H9 (cell line): ENCODE measurements around the gene PDCD1. TPM values are rescaled to one million over a fixed set of nuclear protein-coding genes. Genes with fewer than 3 reads are reported as not detected.

ENCODE experiments used
- DNase-seq: peaks from one replicate; pipeline ENCODE4 v3.0.0-alpha.2; 2017
- H2AFZ ChIP-seq: one replicate; pipeline ENCODE4 v1.6.1; 2013; ENCODE audit warnings: mild to moderate bottlenecking, low read length, control low read depth, moderate library complexity
- H2AK5ac ChIP-seq: 2 replicates; pipeline ENCODE4 v1.6.1; 2013; ENCODE audit warnings: low read length, control low read depth, mixed read lengths; ENCODE audit not compliant: insufficient read length
- H2BK120ac ChIP-seq: one replicate; pipeline ENCODE4 v1.6.1; 2013; ENCODE audit warnings: low read depth, mild to moderate bottlenecking, low read length, control low read depth, inconsistent platforms; ENCODE audit not compliant: poor library complexity, severe bottlenecking
- H2BK12ac ChIP-seq: 2 replicates; pipeline ENCODE4 v1.6.1; 2013; ENCODE audit warnings: low read length, control low read depth, mixed read lengths, low read depth; ENCODE audit not compliant: insufficient read length
- H2BK15ac ChIP-seq: 2 replicates; pipeline ENCODE4 v1.6.1; 2013; ENCODE audit warnings: low read depth, low read length, control low read depth
- H2BK20ac ChIP-seq: one replicate; pipeline ENCODE4 v1.6.1; 2013; ENCODE audit warnings: low read depth, mild to moderate bottlenecking, low read length, control low read depth, inconsistent platforms; ENCODE audit not compliant: poor library complexity, severe bottlenecking
- H2BK5ac ChIP-seq: 2 replicates; pipeline ENCODE4 v1.6.1; 2013; ENCODE audit warnings: low read length, control low read depth, mixed read lengths; ENCODE audit not compliant: insufficient read length
- H3K14ac ChIP-seq: 2 replicates; pipeline ENCODE4 v1.6.1; 2013; ENCODE audit warnings: low read length, control low read depth; ENCODE audit not compliant: insufficient read depth
- H3K18ac ChIP-seq: 2 replicates; pipeline ENCODE4 v1.6.1; 2013; ENCODE audit warnings: low read depth, mild to moderate bottlenecking, mixed read lengths, low read length, control low read depth; ENCODE audit not compliant: insufficient read length
- H3K23ac ChIP-seq: 2 replicates; pipeline ENCODE4 v1.6.1; 2013; ENCODE audit warnings: low read length, control low read depth, mixed read lengths, low read depth; ENCODE audit not compliant: insufficient read length
- H3K23me2 ChIP-seq: 2 replicates; pipeline ENCODE4 v1.6.1; 2013; ENCODE audit warnings: low read depth, mild to moderate bottlenecking, mixed read lengths, low read length, control low read depth; ENCODE audit not compliant: insufficient read length, poor library complexity, severe bottlenecking
- H3K27ac ChIP-seq: 2 replicates; pipeline ENCODE4 v1.5.1; 2013; ENCODE audit warnings: low read length, control low read depth, mixed read lengths, low read depth; ENCODE audit not compliant: insufficient read length
- H3K27me3 ChIP-seq: 2 replicates; pipeline ENCODE4 v1.6.1; 2013; ENCODE audit warnings: low read length, control low read depth, inconsistent platforms; ENCODE audit not compliant: insufficient read depth
- H3K4ac ChIP-seq: 2 replicates; pipeline ENCODE4 v1.6.1; 2013; ENCODE audit warnings: low read depth, mild to moderate bottlenecking, control low read depth, inconsistent platforms, low read length, moderate library complexity
- H3K4me1 ChIP-seq: 2 replicates; pipeline ENCODE4 v1.6.1; 2013; ENCODE audit warnings: low read length, control low read depth, inconsistent platforms; ENCODE audit not compliant: insufficient read depth
- H3K4me2 ChIP-seq: 2 replicates; pipeline ENCODE4 v1.6.1; 2013; ENCODE audit warnings: low read length, control low read depth, mixed read lengths; ENCODE audit not compliant: insufficient read length, insufficient read depth
- H3K56ac ChIP-seq: 2 replicates; pipeline ENCODE4 v1.6.1; 2013; ENCODE audit warnings: low read depth, mild to moderate bottlenecking, mixed read lengths, low read length, control low read depth; ENCODE audit not compliant: insufficient read length
- H3K79me1 ChIP-seq: 2 replicates; pipeline ENCODE4 v1.6.1; 2013; ENCODE audit warnings: low read depth, mild to moderate bottlenecking, moderate library complexity, low read length, control low read depth, inconsistent platforms; ENCODE audit not compliant: insufficient read depth, poor library complexity, severe bottlenecking
- H3K79me2 ChIP-seq: 2 replicates; pipeline ENCODE4 v1.6.1; 2013; ENCODE audit warnings: low read length, control low read depth, inconsistent platforms; ENCODE audit not compliant: insufficient read depth
- H3K9ac ChIP-seq: 2 replicates; pipeline ENCODE4 v1.6.1; 2013; ENCODE audit warnings: low read length, control low read depth, mixed read lengths; ENCODE audit not compliant: insufficient read length; ENCODE audit errors: extremely low read depth
- H3K9me3 ChIP-seq: one replicate; pipeline ENCODE4 v1.6.1; 2013; ENCODE audit warnings: low read depth, low read length, inconsistent platforms; ENCODE audit not compliant: control insufficient read depth
- H3T11ph ChIP-seq: one replicate; pipeline ENCODE4 v1.6.1; 2013; ENCODE audit warnings: mild to moderate bottlenecking, low read length, control low read depth, inconsistent platforms
- H4K20me1 ChIP-seq: one replicate; pipeline ENCODE4 v1.6.1; 2013; ENCODE audit not compliant: control insufficient read depth, insufficient read length, insufficient read depth
- H4K5ac ChIP-seq: 2 replicates; pipeline ENCODE4 v1.6.1; 2013; ENCODE audit warnings: low read depth, mild to moderate bottlenecking, mixed read lengths, low read length, control low read depth; ENCODE audit not compliant: insufficient read length
- H4K8ac ChIP-seq: replicated peaks from 2 replicates; pipeline ENCODE4 v1.6.1; 2013; ENCODE audit warnings: low read length, control low read depth, mixed read lengths, low read depth; ENCODE audit not compliant: insufficient read length
- H4K91ac ChIP-seq: 2 replicates; pipeline ENCODE4 v1.6.1; 2013; ENCODE audit warnings: low read depth, mild to moderate bottlenecking, moderate library complexity, mixed read lengths, low read length, control low read depth; ENCODE audit not compliant: insufficient read length
- H3K27ac Mint-ChIP-seq, 3 experiments: 2 replicates in 2 of 3; 3 replicates in 1 of 3; pipeline ENCODE4 v1.8.0; 2020 to 2021; ENCODE audit warnings: mixed read lengths in 3 of 3, mild to moderate bottlenecking in 1 of 3, moderate library complexity in 1 of 3
- H3K27me3 Mint-ChIP-seq: 2 replicates; pipeline ENCODE4 v1.8.0; 2021; ENCODE audit warnings: low read depth, mild to moderate bottlenecking, moderate library complexity, mixed read lengths
- H3K36me3 Mint-ChIP-seq, 3 experiments: 2 replicates in 2 of 3; 3 replicates in 1 of 3; pipeline ENCODE4 v1.8.0; 2020 to 2021; ENCODE audit warnings: low read depth in 3 of 3, mixed read lengths in 3 of 3; ENCODE audit not compliant: insufficient read depth in 1 of 3
- H3K4me1 Mint-ChIP-seq, 2 experiments: 2 replicates each; pipeline ENCODE4 v1.8.0; 2020; ENCODE audit warnings: mixed read lengths in 2 of 2
- H3K4me3 Mint-ChIP-seq, 2 experiments: 2 replicates in 1 of 2; 3 replicates in 1 of 2; pipeline ENCODE4 v1.8.0; 2020 to 2021; ENCODE audit warnings: mild to moderate bottlenecking in 2 of 2, mixed read lengths in 2 of 2, moderate library complexity in 1 of 2
- H3K9me3 Mint-ChIP-seq, 2 experiments: 2 replicates in 1 of 2; 3 replicates in 1 of 2; pipeline ENCODE4 v1.8.0; 2020; ENCODE audit warnings: mild to moderate bottlenecking in 2 of 2, mixed read lengths in 2 of 2, moderate library complexity in 1 of 2
- WGBS: extraction: QIAGEN DNeasy Blood & Tissue Kit; methylation state at CpG from one replicate; pipeline ENCODE4 v1.1.7; 2013; ENCODE audit warnings: missing lambda C conversion rate, low lambda C conversion rate, mixed read lengths; ENCODE audit not compliant: insufficient read length; ENCODE audit errors: extremely low coverage; 5-methylcytosine and 5-hydroxymethylcytosine counted together
- total RNA-seq: library from RNA; stranded (reverse); gene quantifications from 2 replicates; pipeline ENCODE4 v1.2.1, GENCODE V29; 2021
- TF ChIP-seq, protein P1 (sequence below): fragments of 200-600 bp; sonication (generic); conservative IDR thresholded peaks from 3 replicates; pipeline ENCODE4 v1.8.0; 2021; ENCODE audit warnings: antibody characterized with exemption, mild to moderate bottlenecking

Gene PDCD1
- total RNA-seq, 1 experiment from 2014 or later = 1.6 TPM

DNA sequence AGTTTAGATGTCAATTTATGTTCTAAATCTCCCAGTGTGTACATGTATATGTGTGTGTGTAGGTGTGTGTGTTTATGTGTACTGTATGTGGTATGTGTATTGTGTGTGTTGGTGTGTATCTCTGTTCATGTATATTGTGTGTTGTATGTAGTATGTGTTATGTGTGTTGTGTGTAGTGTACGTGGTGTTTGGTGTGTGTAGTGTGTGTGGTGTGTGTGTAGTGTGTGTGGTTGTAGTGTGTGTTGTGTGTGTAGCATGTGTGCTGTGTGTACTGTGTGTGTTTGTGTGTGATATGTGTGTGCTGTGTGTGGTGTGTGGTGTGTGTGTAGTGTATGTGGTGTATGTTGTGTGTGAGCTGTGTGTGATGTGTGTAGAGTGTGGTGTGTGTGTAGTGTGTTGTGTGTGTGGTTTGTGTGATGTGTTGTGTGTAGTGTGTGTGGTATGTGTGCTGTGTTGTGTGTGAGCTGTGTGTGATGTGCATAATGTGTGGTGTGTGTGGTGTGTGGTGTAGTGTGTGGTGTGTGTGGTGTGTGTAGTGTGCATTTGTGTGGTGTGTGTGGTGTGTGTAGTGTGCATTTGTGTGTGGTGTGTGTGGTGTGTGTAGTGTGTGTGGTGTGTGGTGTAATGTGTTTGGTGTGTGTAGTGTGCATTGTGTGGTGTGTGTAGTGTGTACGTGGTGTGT, 5.6 kb upstream of the PDCD1 start:
- peaks cover 19% of the 10 kb centered on the region for H3K27me3 Mint-ChIP-seq
- H4K5ac ChIP-seq = peak overlapping the region; percentile 1
- WGBS = 100% methylated on average over 2 of the region's 2 CpGs
- H3K14ac ChIP-seq = no peak overlapping the region
- no peak overlapping the region for H2BK20ac ChIP-seq
- H2BK5ac ChIP-seq = no peak overlapping the region
- H2AFZ ChIP-seq = no peak overlapping the region
- no peak overlapping the region for H3K56ac ChIP-seq
- no peaks in the 10 kb centered on the region; the same call in 1 of the 2 replicates for H3K27me3 ChIP-seq
- H3K79me1 ChIP-seq = no peaks in the 10 kb centered on the region
- H3K79me2 ChIP-seq = no peaks in the 10 kb centered on the region
- H4K8ac ChIP-seq = peak overlapping the region; percentile 60
- H3K4me1 Mint-ChIP-seq = peaks cover 6 to 22% of the 10 kb centered on the region in 2 experiments
- no peak overlapping the region for H2AK5ac ChIP-seq
- peaks cover 19 to 20% of the 10 kb centered on the region in 2 experiments for H3K9me3 Mint-ChIP-seq
- H3K4me2 ChIP-seq = no peak overlapping the region
- no peak overlapping the region for H2BK120ac ChIP-seq
- peaks cover 0 to 6% (median 0%) of the 10 kb centered on the region in 3 experiments; a peak in 2 of 7 replicates for H3K36me3 Mint-ChIP-seq
- no peaks in the 10 kb centered on the region; the same call in 1 of the 2 replicates for H3K4me1 ChIP-seq
- no peak overlapping the region for H3K9ac ChIP-seq
- H3K23ac ChIP-seq = no peak overlapping the region
- H3K4ac ChIP-seq = no peak overlapping the region
- H3K23me2 ChIP-seq = no peaks in the 10 kb centered on the region
- TF ChIP-seq, protein P1, sequence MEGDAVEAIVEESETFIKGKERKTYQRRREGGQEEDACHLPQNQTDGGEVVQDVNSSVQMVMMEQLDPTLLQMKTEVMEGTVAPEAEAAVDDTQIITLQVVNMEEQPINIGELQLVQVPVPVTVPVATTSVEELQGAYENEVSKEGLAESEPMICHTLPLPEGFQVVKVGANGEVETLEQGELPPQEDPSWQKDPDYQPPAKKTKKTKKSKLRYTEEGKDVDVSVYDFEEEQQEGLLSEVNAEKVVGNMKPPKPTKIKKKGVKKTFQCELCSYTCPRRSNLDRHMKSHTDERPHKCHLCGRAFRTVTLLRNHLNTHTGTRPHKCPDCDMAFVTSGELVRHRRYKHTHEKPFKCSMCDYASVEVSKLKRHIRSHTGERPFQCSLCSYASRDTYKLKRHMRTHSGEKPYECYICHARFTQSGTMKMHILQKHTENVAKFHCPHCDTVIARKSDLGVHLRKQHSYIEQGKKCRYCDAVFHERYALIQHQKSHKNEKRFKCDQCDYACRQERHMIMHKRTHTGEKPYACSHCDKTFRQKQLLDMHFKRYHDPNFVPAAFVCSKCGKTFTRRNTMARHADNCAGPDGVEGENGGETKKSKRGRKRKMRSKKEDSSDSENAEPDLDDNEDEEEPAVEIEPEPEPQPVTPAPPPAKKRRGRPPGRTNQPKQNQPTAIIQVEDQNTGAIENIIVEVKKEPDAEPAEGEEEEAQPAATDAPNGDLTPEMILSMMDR = no peak
- peaks cover 8% of the 10 kb centered on the region for H4K20me1 ChIP-seq
- peak overlapping the region in 1 of 2 experiments; percentile 16; a peak in 2 of 5 replicates for H3K4me3 Mint-ChIP-seq
- H2BK12ac ChIP-seq = no peak overlapping the region
- no peak overlapping the region for H3K18ac ChIP-seq
- H3K27ac Mint-ChIP-seq = peak overlapping the region in 1 of 3 experiments; percentile 17; a peak in 1 of 7 replicates
- no peak for DNase-seq
- no peak overlapping the region for H2BK15ac ChIP-seq
- H3K27ac ChIP-seq = no peak overlapping the region
- H4K91ac ChIP-seq = no peak overlapping the region
- H3T11ph ChIP-seq = no peak overlapping the region
- H3K9me3 ChIP-seq = no peaks in the 10 kb centered on the region
